ENCODE measurements around the gene POLR2H. TPM values are rescaled to one million over a fixed set of nuclear protein-coding genes. Genes with fewer than 3 reads are reported as not detected.

The POLR2H gene
- total RNA-seq, 1 donor from 2014 or later: 60.5 TPM

DNA sequence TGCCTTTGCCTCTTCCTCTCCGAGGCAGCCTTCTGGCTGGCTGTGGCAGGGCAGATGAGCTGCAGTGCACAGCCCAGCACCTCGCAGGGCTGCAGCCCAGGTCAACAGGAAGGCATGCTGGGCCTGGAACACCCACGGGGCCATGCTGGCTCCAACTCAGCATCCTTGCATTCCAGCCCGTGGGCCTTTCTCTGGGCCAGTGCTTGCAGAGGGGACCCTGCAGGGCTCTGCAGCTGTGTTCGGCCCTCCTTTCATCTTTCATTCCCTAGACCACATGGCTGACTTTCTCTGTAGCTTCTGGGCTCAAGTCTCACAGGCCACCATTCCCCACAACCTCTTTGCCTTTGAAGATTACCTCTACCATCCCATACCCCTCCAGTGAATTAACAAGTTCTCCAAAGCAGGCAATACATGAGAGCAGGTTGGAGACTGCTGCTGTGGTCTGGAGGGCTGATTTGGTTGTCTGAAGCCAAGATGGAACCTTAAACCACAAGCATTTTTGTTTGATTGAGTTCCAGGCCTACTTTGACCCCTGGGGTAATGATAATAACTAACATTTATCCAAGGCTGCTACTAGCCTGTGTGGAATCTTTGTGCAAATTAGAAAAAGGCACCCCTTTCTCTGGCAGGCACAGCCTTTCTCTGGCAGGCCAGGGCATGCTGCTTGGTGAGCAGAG lies 18.2 kb upstream of the POLR2H start:
- CTCF ChIA-PET: no interaction called here
- intact Hi-C loops (cut with micrococcal nuclease): no loop called here

DNA sequence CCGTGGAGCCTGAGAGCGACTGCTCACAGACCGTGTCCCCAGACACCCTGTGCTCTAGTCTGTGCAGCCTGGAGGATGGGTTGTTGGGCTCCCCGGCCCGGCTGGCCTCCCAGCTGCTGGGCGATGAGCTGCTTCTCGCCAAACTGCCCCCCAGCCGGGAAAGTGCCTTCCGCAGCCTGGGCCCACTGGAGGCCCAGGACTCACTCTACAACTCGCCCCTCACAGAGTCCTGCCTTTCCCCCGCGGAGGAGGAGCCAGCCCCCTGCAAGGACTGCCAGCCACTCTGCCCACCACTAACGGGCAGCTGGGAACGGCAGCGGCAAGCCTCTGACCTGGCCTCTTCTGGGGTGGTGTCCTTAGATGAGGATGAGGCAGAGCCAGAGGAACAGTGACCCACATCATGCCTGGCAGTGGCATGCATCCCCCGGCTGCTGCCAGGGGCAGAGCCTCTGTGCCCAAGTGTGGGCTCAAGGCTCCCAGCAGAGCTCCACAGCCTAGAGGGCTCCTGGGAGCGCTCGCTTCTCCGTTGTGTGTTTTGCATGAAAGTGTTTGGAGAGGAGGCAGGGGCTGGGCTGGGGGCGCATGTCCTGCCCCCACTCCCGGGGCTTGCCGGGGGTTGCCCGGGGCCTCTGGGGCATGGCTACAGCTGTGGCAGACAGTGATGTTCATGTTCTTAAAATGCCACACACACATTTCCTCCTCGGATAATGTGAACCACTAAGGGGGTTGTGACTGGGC lies 16.8 kb upstream of the POLR2H start:
- Mint-ChIP-seq H3K4me3 (no peak overlapping the region), H3K36me3 (ENCODE audit: low read depth) (peaks cover 11% of the 10 kb centered on the region), H3K27ac (no peak overlapping the region), H3K9me3 (no peaks in the 10 kb centered on the region), H3K4me1 (no peaks in the 10 kb centered on the region), H3K27me3 (no peaks in the 10 kb centered on the region)
- ATAC-seq (ENCODE audit: low read depth) (no peak), DNase-seq (no peak)
- POLR2A ChIA-PET: interaction anchor here (0.6 kb wide), 1 partner anchor 213 kb away, joined by 3 read pairs; no protein-coding TSS in a partner anchor
- intact Hi-C loops (cut with micrococcal nuclease): no loop called here
- TF ChIP-seq CTCF (IDR thresholded peaks at IDR 0.05): no peak
- CTCF ChIA-PET: no interaction called here

More for the DNA sequence above, 18.2 kb upstream of the POLR2H start:
- Mint-ChIP-seq H3K4me3 (no peak overlapping the region), H3K9me3 (no peaks in the 10 kb centered on the region), H3K4me1 (peaks cover under 1% of the 10 kb centered on the region), H3K27ac (no peak overlapping the region), H3K36me3 (ENCODE audit: low read depth) (peaks cover 11% of the 10 kb centered on the region), H3K27me3 (no peaks in the 10 kb centered on the region)
- POLR2A ChIA-PET: interaction anchor here (0.6 kb wide), 1 partner anchor 1264 kb away, joined by 8 read pairs; no protein-coding TSS in a partner anchor
- no peak for DNase-seq
- no peak for ATAC-seq (ENCODE audit: low read depth)
- no peak for TF ChIP-seq CTCF (IDR thresholded peaks at IDR 0.05)

- Mint-ChIP-seq H3K9me3 (no peaks in the 10 kb centered on the region), H3K27ac (no peak overlapping the region), H3K4me3 (no peak overlapping the region), H3K27me3 (no peaks in the 10 kb centered on the region), H3K4me1 (no peaks in the 10 kb centered on the region), H3K36me3 (ENCODE audit: low read depth) (peaks cover 11% of the 10 kb centered on the region)
- ChIA-PET POLR2A (interaction anchor here (0.6 kb wide), 1 partner anchor 214 kb away, joined by 3 read pairs; no protein-coding TSS in a partner anchor), CTCF (no interaction called here)
- intact Hi-C loops (cut with micrococcal nuclease): no loop called here
- TF ChIP-seq CTCF (IDR thresholded peaks at IDR 0.05): no peak
- ATAC-seq (ENCODE audit: low read depth) (peak; percentile 31), DNase-seq (no peak)
These were observed 16.0 kb upstream of the POLR2H start for GRCh38 chr3:184345317-184346144.

DNA sequence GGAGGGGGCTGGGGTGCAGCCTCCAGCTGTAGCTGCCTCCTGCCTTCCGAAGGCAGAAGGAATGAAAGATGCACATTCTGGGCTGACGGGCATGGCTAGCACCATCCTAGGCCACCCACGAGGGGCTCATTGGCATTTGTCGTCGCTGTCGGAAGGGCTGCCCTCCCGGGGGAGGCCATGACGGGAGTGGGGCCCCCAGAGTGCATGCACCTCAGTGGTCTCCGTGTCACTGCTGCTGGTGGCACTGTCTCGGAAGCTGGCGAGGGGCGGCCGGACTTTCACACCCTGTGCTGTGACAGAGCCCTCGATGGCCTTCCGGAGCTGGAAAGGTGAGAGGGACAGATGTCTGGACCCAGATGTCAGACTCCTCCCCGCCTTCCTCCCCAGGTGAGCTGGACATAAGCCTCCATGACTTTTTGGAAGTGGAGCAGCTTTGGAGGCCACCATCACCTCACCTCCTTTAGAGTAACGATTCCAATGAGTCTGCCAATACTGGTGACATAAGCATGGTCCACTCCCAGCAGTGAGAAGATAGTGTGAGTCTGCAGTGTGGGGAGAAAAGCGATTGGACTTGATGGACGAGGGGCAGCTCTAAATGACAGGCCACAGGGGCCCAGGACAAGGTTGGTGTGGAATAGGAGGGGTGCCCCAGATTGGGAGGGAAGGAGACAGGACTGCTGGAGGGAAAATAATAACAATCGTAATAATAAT lies 14.9 kb upstream of the POLR2H start:
- Mint-ChIP-seq H3K27me3 (no peaks in the 10 kb centered on the region), H3K27ac (no peak overlapping the region), H3K4me3 (no peak overlapping the region), H3K4me1 (no peaks in the 10 kb centered on the region), H3K9me3 (no peaks in the 10 kb centered on the region), H3K36me3 (ENCODE audit: low read depth) (peaks cover 11% of the 10 kb centered on the region)
- DNase-seq: no peak
- POLR2A ChIA-PET: no interaction called here
- ATAC-seq (ENCODE audit: low read depth): no peak
- CTCF ChIA-PET: no interaction called here
- TF ChIP-seq CTCF (IDR thresholded peaks at IDR 0.05): no peak
- intact Hi-C loops (cut with micrococcal nuclease): no loop called here
